ENCODE results near the gene PROK1.

Gene PROK1

GRCh38 chr1:110478886-110479285 is 27.9 kb downstream of the PROK1 start:
- no peaks in the 10 kb centered on the region for H3K9me3 ChIP-seq (ENCODE audit: control insufficient read depth, insufficient read depth, low read length)
- H3K9ac ChIP-seq (ENCODE audit: low read depth, low read length): no peak overlapping the region
- H3K27ac ChIP-seq (ENCODE audit: low read depth, low read length): no peak overlapping the region
- no peaks in the 10 kb centered on the region for H3K27me3 ChIP-seq (ENCODE audit: control insufficient read depth, insufficient read depth, low read length)
- H3K4me1 ChIP-seq (ENCODE audit: control insufficient read depth, insufficient read depth, low read length): peaks cover 14% of the 10 kb centered on the region; the same call in 1 of the 2 replicates
- H3K36me3 ChIP-seq (ENCODE audit: control insufficient read depth, insufficient read depth, low read length): no peaks in the 10 kb centered on the region
- H3K4me3 ChIP-seq (ENCODE audit: low read depth, low read length): no peak overlapping the region

GRCh38 chr1:110480356-110481096 is 29.6 kb downstream of the PROK1 start:
- no peak overlapping the region for H3K4me3 ChIP-seq (ENCODE audit: low read depth, low read length)
- H3K27ac ChIP-seq (ENCODE audit: low read depth, low read length): no peak overlapping the region
- peaks cover 14% of the 10 kb centered on the region; the same call in 1 of the 2 replicates for H3K4me1 ChIP-seq (ENCODE audit: control insufficient read depth, insufficient read depth, low read length)
- H3K9ac ChIP-seq (ENCODE audit: low read depth, low read length): no peak overlapping the region
- no peaks in the 10 kb centered on the region for H3K27me3 ChIP-seq (ENCODE audit: control insufficient read depth, insufficient read depth, low read length)
- H3K9me3 ChIP-seq (ENCODE audit: control insufficient read depth, insufficient read depth, low read length): no peaks in the 10 kb centered on the region
- H3K36me3 ChIP-seq (ENCODE audit: control insufficient read depth, insufficient read depth, low read length): no peaks in the 10 kb centered on the region

GRCh38 chr1:110481968-110482623 is 31.1 kb downstream of the PROK1 start:
- no peaks in the 10 kb centered on the region for H3K27me3 ChIP-seq (ENCODE audit: control insufficient read depth, insufficient read depth, low read length)
- H3K9me3 ChIP-seq (ENCODE audit: control insufficient read depth, insufficient read depth, low read length): no peaks in the 10 kb centered on the region
- no peak overlapping the region for H3K27ac ChIP-seq (ENCODE audit: low read depth, low read length)
- no peak overlapping the region for H3K9ac ChIP-seq (ENCODE audit: low read depth, low read length)
- no peak overlapping the region for H3K4me3 ChIP-seq (ENCODE audit: low read depth, low read length)
- H3K4me1 ChIP-seq (ENCODE audit: control insufficient read depth, insufficient read depth, low read length): peaks cover 14% of the 10 kb centered on the region; the same call in 1 of the 2 replicates
- H3K36me3 ChIP-seq (ENCODE audit: control insufficient read depth, insufficient read depth, low read length): no peaks in the 10 kb centered on the region

- no peaks in the 10 kb centered on the region for H3K9me3 ChIP-seq (ENCODE audit: control insufficient read depth, insufficient read depth, low read length)
- no peak overlapping the region for H3K4me3 ChIP-seq (ENCODE audit: low read depth, low read length)
- H3K9ac ChIP-seq (ENCODE audit: low read depth, low read length): no peak overlapping the region
- peaks cover 14% of the 10 kb centered on the region; the same call in 1 of the 2 replicates for H3K4me1 ChIP-seq (ENCODE audit: control insufficient read depth, insufficient read depth, low read length)
- H3K36me3 ChIP-seq (ENCODE audit: control insufficient read depth, insufficient read depth, low read length): no peaks in the 10 kb centered on the region
- no peaks in the 10 kb centered on the region for H3K27me3 ChIP-seq (ENCODE audit: control insufficient read depth, insufficient read depth, low read length)
- no peak overlapping the region for H3K27ac ChIP-seq (ENCODE audit: low read depth, low read length)
Observed at GRCh38 chr1:110482662-110483307, 31.8 kb downstream of the PROK1 start.

GRCh38 chr1:110483308-110483685 is 32.3 kb downstream of the PROK1 start:
- no peaks in the 10 kb centered on the region for H3K9me3 ChIP-seq (ENCODE audit: control insufficient read depth, insufficient read depth, low read length)
- H3K4me1 ChIP-seq (ENCODE audit: control insufficient read depth, insufficient read depth, low read length): peaks cover 14% of the 10 kb centered on the region; the same call in 1 of the 2 replicates
- no peak overlapping the region for H3K4me3 ChIP-seq (ENCODE audit: low read depth, low read length)
- no peak overlapping the region for H3K9ac ChIP-seq (ENCODE audit: low read depth, low read length)
- H3K36me3 ChIP-seq (ENCODE audit: control insufficient read depth, insufficient read depth, low read length): no peaks in the 10 kb centered on the region
- H3K27me3 ChIP-seq (ENCODE audit: control insufficient read depth, insufficient read depth, low read length): no peaks in the 10 kb centered on the region
- no peak overlapping the region for H3K27ac ChIP-seq (ENCODE audit: low read depth, low read length)

- Histone ChIP-seq H3K4me1 (ENCODE audit: control insufficient read depth, insufficient read depth, low read length) (peaks cover 14% of the 10 kb centered on the region; the same call in 1 of the 2 replicates), H3K36me3 (ENCODE audit: control insufficient read depth, insufficient read depth, low read length) (no peaks in the 10 kb centered on the region), H3K9me3 (ENCODE audit: control insufficient read depth, insufficient read depth, low read length) (no peaks in the 10 kb centered on the region), H3K9ac (ENCODE audit: low read depth, low read length) (no peak overlapping the region), H3K27me3 (ENCODE audit: control insufficient read depth, insufficient read depth, low read length) (no peaks in the 10 kb centered on the region), H3K27ac (ENCODE audit: low read depth, low read length) (no peak overlapping the region), H3K4me3 (ENCODE audit: low read depth, low read length) (no peak overlapping the region)
Observed at GRCh38 chr1:110484801-110485200, 33.9 kb downstream of the PROK1 start.

GRCh38 chr1:110485725-110486124 is 34.8 kb downstream of the PROK1 start:
- H3K36me3 ChIP-seq (ENCODE audit: control insufficient read depth, insufficient read depth, low read length): no peaks in the 10 kb centered on the region
- H3K9ac ChIP-seq (ENCODE audit: low read depth, low read length): no peak overlapping the region
- H3K9me3 ChIP-seq (ENCODE audit: control insufficient read depth, insufficient read depth, low read length): no peaks in the 10 kb centered on the region
- H3K4me3 ChIP-seq (ENCODE audit: low read depth, low read length): no peak overlapping the region
- peaks cover 14% of the 10 kb centered on the region; the same call in 1 of the 2 replicates for H3K4me1 ChIP-seq (ENCODE audit: control insufficient read depth, insufficient read depth, low read length)
- no peak overlapping the region for H3K27ac ChIP-seq (ENCODE audit: low read depth, low read length)
- no peaks in the 10 kb centered on the region for H3K27me3 ChIP-seq (ENCODE audit: control insufficient read depth, insufficient read depth, low read length)

- H3K9ac ChIP-seq (ENCODE audit: low read depth, low read length): no peak overlapping the region
- no peak overlapping the region for H3K27ac ChIP-seq (ENCODE audit: low read depth, low read length)
- no peaks in the 10 kb centered on the region for H3K27me3 ChIP-seq (ENCODE audit: control insufficient read depth, insufficient read depth, low read length)
- no peaks in the 10 kb centered on the region for H3K9me3 ChIP-seq (ENCODE audit: control insufficient read depth, insufficient read depth, low read length)
- H3K4me3 ChIP-seq (ENCODE audit: low read depth, low read length): no peak overlapping the region
- H3K4me1 ChIP-seq (ENCODE audit: control insufficient read depth, insufficient read depth, low read length): 0 out of 2 replicates have a peak, but pooled peaks cover 5% of the 10 kb centered on the region
- H3K36me3 ChIP-seq (ENCODE audit: control insufficient read depth, insufficient read depth, low read length): no peaks in the 10 kb centered on the region
Observed at GRCh38 chr1:110487726-110488125, 36.8 kb downstream of the PROK1 start.

- Histone ChIP-seq H3K9me3 (ENCODE audit: control insufficient read depth, insufficient read depth, low read length) (no peaks in the 10 kb centered on the region), H3K4me1 (ENCODE audit: control insufficient read depth, insufficient read depth, low read length) (0 out of 2 replicates have a peak, but pooled peaks cover under 1% of the 10 kb centered on the region), H3K27ac (ENCODE audit: low read depth, low read length) (no peak overlapping the region), H3K27me3 (ENCODE audit: control insufficient read depth, insufficient read depth, low read length) (no peaks in the 10 kb centered on the region), H3K9ac (ENCODE audit: low read depth, low read length) (no peak overlapping the region), H3K4me3 (ENCODE audit: low read depth, low read length) (no peak overlapping the region), H3K36me3 (ENCODE audit: control insufficient read depth, insufficient read depth, low read length) (no peaks in the 10 kb centered on the region)
Observed at GRCh38 chr1:110488161-110488560, 37.2 kb downstream of the PROK1 start.

- Histone ChIP-seq H3K36me3 (ENCODE audit: control insufficient read depth, insufficient read depth, low read length) (no peaks in the 10 kb centered on the region), H3K4me1 (ENCODE audit: control insufficient read depth, insufficient read depth, low read length) (no peaks in the 10 kb centered on the region), H3K27ac (ENCODE audit: low read depth, low read length) (no peak overlapping the region), H3K9me3 (ENCODE audit: control insufficient read depth, insufficient read depth, low read length) (no peaks in the 10 kb centered on the region), H3K9ac (ENCODE audit: low read depth, low read length) (no peak overlapping the region), H3K27me3 (ENCODE audit: control insufficient read depth, insufficient read depth, low read length) (no peaks in the 10 kb centered on the region), H3K4me3 (ENCODE audit: low read depth, low read length) (no peak overlapping the region)
Observed at GRCh38 chr1:110488867-110489266, 37.9 kb downstream of the PROK1 start.

- Histone ChIP-seq H3K9me3 (ENCODE audit: control insufficient read depth, insufficient read depth, low read length) (no peaks in the 10 kb centered on the region), H3K36me3 (ENCODE audit: control insufficient read depth, insufficient read depth, low read length) (no peaks in the 10 kb centered on the region)
Observed at GRCh38 chr1:110489406-110489805, 38.5 kb downstream of the PROK1 start.

More at GRCh38 chr1:110489406-110489805, 38.5 kb downstream of the PROK1 start:
- no peak overlapping the region for H3K9ac ChIP-seq (ENCODE audit: low read depth, low read length)
- H3K4me1 ChIP-seq (ENCODE audit: control insufficient read depth, insufficient read depth, low read length): peaks cover 3% of the 10 kb centered on the region
- no peak overlapping the region for H3K27ac ChIP-seq (ENCODE audit: low read depth, low read length)
- no peak overlapping the region for H3K4me3 ChIP-seq (ENCODE audit: low read depth, low read length)
- H3K27me3 ChIP-seq (ENCODE audit: control insufficient read depth, insufficient read depth, low read length): no peaks in the 10 kb centered on the region

Data from HUES48 (cell line).